Muscle layer of colon (tissue), 2 donors: Measurements from ENCODE around the gene RNU6-9.
A peak's percentile ranks its signal among the peaks of the same experiment; 100 is the strongest.

Source experiments
- H3K27ac ChIP-seq: one replicate; pipeline ENCODE4 v1.7.0; 2013; ENCODE audit warnings: low read depth, mild to moderate bottlenecking, low read length, moderate library complexity
- H3K27me3 ChIP-seq, 2 donors: one replicate each; pipeline ENCODE4 v1.7.0; 2013; ENCODE audit warnings: low read length in 2 of 2, mild to moderate bottlenecking in 2 of 2; ENCODE audit not compliant: insufficient read depth in 2 of 2, control insufficient read depth in 1 of 2
- H3K36me3 ChIP-seq: one replicate; pipeline ENCODE4 v1.7.0; 2013; ENCODE audit warnings: mild to moderate bottlenecking, low read length; ENCODE audit not compliant: insufficient read depth
- H3K4me1 ChIP-seq: one replicate; pipeline ENCODE4 v1.7.0; 2013; ENCODE audit warnings: mild to moderate bottlenecking, low read length; ENCODE audit not compliant: insufficient read depth
- H3K4me3 ChIP-seq, 2 donors: one replicate each; pipeline ENCODE4 v1.7.0; 2013; ENCODE audit warnings: low read length in 2 of 2, low read depth in 1 of 2, mild to moderate bottlenecking in 1 of 2, moderate library complexity in 1 of 2
- H3K9ac ChIP-seq: one replicate; pipeline ENCODE4 v1.7.0; 2013; ENCODE audit warnings: low read length
- H3K9me3 ChIP-seq: one replicate; pipeline ENCODE4 v1.7.0; 2013; ENCODE audit warnings: mild to moderate bottlenecking, low read length
- donor health status: abdominal sarcoma.
- donor health status: Adenocarcinoma of cecum.

Gene RNU6-9

GRCh38 chr19:903266-903797, 10.0 kb downstream of the RNU6-9 start:
- Histone ChIP-seq H3K27ac (no peak overlapping the region), H3K4me1 (no peaks in the 10 kb centered on the region), H3K9me3 (no peaks in the 10 kb centered on the region), H3K4me3 (no peak overlapping the region), H3K27me3 (no peaks in the 10 kb centered on the region), H3K36me3 (no peaks in the 10 kb centered on the region), H3K9ac (no peak overlapping the region)

GRCh38 chr19:904545-904944, 11.3 kb downstream of the RNU6-9 start:
- Histone ChIP-seq H3K9ac (no peak overlapping the region), H3K36me3 (no peaks in the 10 kb centered on the region), H3K9me3 (no peaks in the 10 kb centered on the region), H3K27ac (no peak overlapping the region), H3K4me3 (no peak overlapping the region), H3K4me1 (no peaks in the 10 kb centered on the region), H3K27me3 (no peaks in the 10 kb centered on the region)

GRCh38 chr19:906480-906879, 13.2 kb downstream of the RNU6-9 start:
- H3K4me1 ChIP-seq: no peaks in the 10 kb centered on the region
- H3K27me3 ChIP-seq: no peaks in the 10 kb centered on the region
- no peak overlapping the region for H3K4me3 ChIP-seq
- no peaks in the 10 kb centered on the region for H3K36me3 ChIP-seq
- no peak overlapping the region for H3K9ac ChIP-seq
- H3K27ac ChIP-seq: no peak overlapping the region
- no peaks in the 10 kb centered on the region for H3K9me3 ChIP-seq

- Histone ChIP-seq H3K9ac (no peak overlapping the region), H3K36me3 (no peaks in the 10 kb centered on the region)
Measured at GRCh38 chr19:907183-907853, 14.0 kb downstream of the RNU6-9 start.

GRCh38 chr19:911197-912033, 18.1 kb downstream of the RNU6-9 start:
- Histone ChIP-seq H3K27ac (no peak overlapping the region), H3K9ac (no peak overlapping the region), H3K36me3 (no peaks in the 10 kb centered on the region), H3K27me3 (no peaks in the 10 kb centered on the region), H3K4me1 (peaks cover 4% of the 10 kb centered on the region), H3K9me3 (no peaks in the 10 kb centered on the region), H3K4me3 (no peak overlapping the region)

More at GRCh38 chr19:907183-907853, 14.0 kb downstream of the RNU6-9 start:
- H3K27ac ChIP-seq: no peak overlapping the region
- no peaks in the 10 kb centered on the region for H3K4me1 ChIP-seq
- no peak overlapping the region for H3K4me3 ChIP-seq
- H3K27me3 ChIP-seq: no peaks in the 10 kb centered on the region
- H3K9me3 ChIP-seq: no peaks in the 10 kb centered on the region

- no peaks in the 10 kb centered on the region for H3K9me3 ChIP-seq
- peaks cover 0 to 8% of the 10 kb centered on the region in 2 donors for H3K27me3 ChIP-seq
- peak overlapping the region; percentile 44 for H3K27ac ChIP-seq
- H3K4me3 ChIP-seq: peak overlapping the region in 1 of 2 donors; percentile 61
- H3K4me1 ChIP-seq: peaks cover 8% of the 10 kb centered on the region
- H3K36me3 ChIP-seq: no peaks in the 10 kb centered on the region
- no peak overlapping the region for H3K9ac ChIP-seq
Measured at GRCh38 chr19:912181-913079, 19.1 kb downstream of the RNU6-9 start.

GRCh38 chr19:913080-913748, 19.9 kb downstream of the RNU6-9 start, which contains the start of gene R3HDM4:
R3HDM4 (minus strand) TSS chr19:913219; CDS start chr19:913157, 62 bp downstream.
- peaks cover 14% of the 10 kb centered on the region for H3K4me1 ChIP-seq
- H3K4me3 ChIP-seq: peak within 1 kb of the TSS; percentile 64 to 89
- H3K9ac ChIP-seq: peak within 1 kb of the TSS; percentile 44
- peaks cover 3 to 16% of the 10 kb centered on the region in 2 donors for H3K27me3 ChIP-seq
- no peaks in the 10 kb centered on the region for H3K36me3 ChIP-seq
- H3K9me3 ChIP-seq: no peaks in the 10 kb centered on the region
- peak within 1 kb of the TSS; percentile 81 for H3K27ac ChIP-seq

- Histone ChIP-seq H3K4me3 (no peak overlapping the region), H3K9ac (no peak overlapping the region), H3K27me3 (peaks cover 22 to 46% of the 10 kb centered on the region in 2 donors), H3K36me3 (no peaks in the 10 kb centered on the region), H3K27ac (no peak overlapping the region), H3K9me3 (no peaks in the 10 kb centered on the region), H3K4me1 (peaks cover 18% of the 10 kb centered on the region)
Measured at GRCh38 chr19:916645-917322, 23.5 kb downstream of the RNU6-9 start.

GRCh38 chr19:917323-918151, 24.3 kb downstream of the RNU6-9 start, which contains the start of gene KISS1R:
KISS1R (plus strand) TSS chr19:917333; CDS start chr19:917503, 170 bp downstream.
- no peaks in the 10 kb centered on the region for H3K36me3 ChIP-seq
- peaks cover 22 to 46% of the 10 kb centered on the region in 2 donors for H3K27me3 ChIP-seq
- no peak within 1 kb of the TSS for H3K4me3 ChIP-seq
- H3K9me3 ChIP-seq: no peaks in the 10 kb centered on the region
- no peak within 1 kb of the TSS for H3K9ac ChIP-seq
- H3K27ac ChIP-seq: no peak within 1 kb of the TSS
- H3K4me1 ChIP-seq: peaks cover 18% of the 10 kb centered on the region

GRCh38 chr19:918152-918437, 24.8 kb downstream of the RNU6-9 start:
- Histone ChIP-seq H3K9me3 (no peaks in the 10 kb centered on the region), H3K4me3 (no peak overlapping the region), H3K36me3 (no peaks in the 10 kb centered on the region), H3K27ac (no peak overlapping the region), H3K27me3 (peaks cover 22 to 46% of the 10 kb centered on the region in 2 donors), H3K4me1 (peaks cover 18% of the 10 kb centered on the region), H3K9ac (no peak overlapping the region)
